Heart left ventricle (tissue), 16 donors: ENCODE measurements around the gene MTARC2. TPM values are rescaled to one million over a fixed set of nuclear protein-coding genes. Genes with fewer than 3 reads are reported as not detected.
"Not testable (repeated sequence)": the region's sequence is repeated elsewhere in the genome, so short reads cannot be mapped to it uniquely, and the experiment has no call there.

Experiments
- ATAC-seq, 4 donors: fragments of 200-7000 bp; cut with Tn5 transposase; one replicate each; pipeline ENCODE4 v1.9.1; 2020 to 2022; ENCODE audit warnings: moderate library complexity in 4 of 4, mild to moderate bottlenecking in 3 of 4, moderate number of reproducible peaks in 1 of 4
- DNase-seq, 5 donors: peaks; one replicate each; pipeline ENCODE4 v3.0.0-alpha.2; 2020
- H3K27ac ChIP-seq, 12 donors: fragments of 200-600 bp; sonication (generic) in 4 of 12; one replicate each; pipeline versions ENCODE4 v1.5.0 to v1.8.0; 2016 to 2022; ENCODE audit warnings: mild to moderate bottlenecking in 2 of 12
- H3K27me3 ChIP-seq, 9 donors: fragments of 200-600 bp; sonication (generic) in 2 of 9; one replicate each; pipeline versions ENCODE4 v1.5.1 to v1.8.0; 2016 to 2022; ENCODE audit warnings: mild to moderate bottlenecking in 3 of 9
- H3K36me3 ChIP-seq, 9 donors: fragments of 200-600 bp; sonication (generic) in 2 of 9; one replicate each; pipeline versions ENCODE4 v1.5.0 to v1.8.0; 2018 to 2022; ENCODE audit warnings: mild to moderate bottlenecking in 2 of 9
- H3K4me1 ChIP-seq, 12 donors: fragments of 200-600 bp; sonication (generic) in 4 of 12; one replicate each; pipeline versions ENCODE4 v1.5.0 to v1.8.0; 2016 to 2022; ENCODE audit warnings: mild to moderate bottlenecking in 3 of 12
- H3K4me3 ChIP-seq, 12 donors: fragments of 200-600 bp; sonication (generic) in 4 of 12; one replicate each; pipeline versions ENCODE4 v1.5.0 to v1.8.0; 2017 to 2022; ENCODE audit warnings: mild to moderate bottlenecking in 9 of 12, moderate library complexity in 4 of 12
- H3K9me3 ChIP-seq, 12 donors: fragments of 200-600 bp; sonication (generic) in 4 of 12; one replicate each; pipeline versions ENCODE4 v1.5.0 to v1.8.0; 2016 to 2022; ENCODE audit warnings: mild to moderate bottlenecking in 1 of 12
- CTCF ChIP-seq, 12 donors: fragments of 200-600 bp; sonication (generic) in 4 of 12; IDR thresholded peaks; one replicate each; pipeline versions ENCODE4 v1.5.0 to v1.8.0; 2018 to 2022; ENCODE audit warnings: antibody characterized with exemption in 12 of 12, mild to moderate bottlenecking in 5 of 12
- POLR2A ChIP-seq, 2 donors: fragments of 450-650 bp; IDR thresholded peaks; one replicate each; pipeline ENCODE4 v1.6.1; 2017; ENCODE audit warnings: antibody characterized with exemption in 2 of 2, mild to moderate bottlenecking in 2 of 2, moderate library complexity in 2 of 2
- WGBS, 4 donors: extraction: QIAGEN DNeasy Blood & Tissue Kit in 2 of 4; methylation state at CpG; one replicate each; pipeline versions ENCODE4 v1.1.5 to v1.1.7; 2013 to 2018; 5-methylcytosine and 5-hydroxymethylcytosine counted together
- intact Hi-C, 10 donors: fragments of 100-400 bp; cut with DNase I; formaldehyde crosslinking; loops; one replicate each; pipeline versions ENCODE4 v1.11.1 to v1.14.2; 2022
- polyA plus RNA-seq, 2 donors: library from polyadenylated mRNA; stranded (reverse); fragments of 200-250 nt; gene quantifications; one replicate each; pipeline ENCODE4 v1.2.3, GENCODE V29; 2013
- total RNA-seq, 9 donors: library from RNA; depleted of rRNA in 2 of 9; stranded (reverse); fragments of >200 nt in 2 of 9; fragmentation: NEBNext Ultra II Directional in 3 of 9; extraction: Animal tissue kit (Norgen Biotek cat#: 25700) in 3 of 9; gene quantifications; one replicate each; pipeline versions ENCODE4 v1.1.0 to v1.2.4, GENCODE V29; 2016 to 2023
- donor health status: ischemic (EF 13 %, LVEDD 7.1; RV severe dilation, severe dysfunction).
- donor health status: healthy with polysubstance abuse.
- donor health status: DM: no; HTN: yes; CAD: no.
- donor health status: DM: no; HTN: no; CAD: no.
- donor health status: ischemic (EF 25% LVEDD 6.9; RV normal size, moderate dysfunction).
- donor health status: ischemic (EF 25% LVEDD 5.7; RV mildly dilated, moderate dysfunction).
- donor health status: healthy.
- donor health status: DM: yes; HTN: yes; CAD: no.
- donor health status: ischemic (EF 35%, LVEDD 5.7; RV mildly dilated, moderate dysfunction).
- donor health status: nonischemic (EF 11% LVEDD 7.7; RV severe dilation, severe dysfunction).
- donor health status: DM: yes; HTN: yes; CAD: no.
- donor health status: PGD.
- donor health status: ischemic (EF 29% LVEDD 5.4; RV normal size, mild dysfunction).
- donor health status: nonischemic (EF 23%, LVEDD 6.1; RV moderate dilation, normal function).

MTARC2 gene
- total and polyA plus RNA-seq, 11 donors = 10.4 to 29.1 (median 20.3) TPM

- Histone ChIP-seq H3K9me3 (peaks cover 0 to 10% (median 0%) of the 10 kb centered on the region in 12 donors), H3K36me3 (no peaks in the 10 kb centered on the region), H3K4me3 (no peak overlapping the region), H3K27me3 (no peaks in the 10 kb centered on the region), H3K27ac (no peak overlapping the region), H3K4me1 (peaks cover 0 to 5% (median 0%) of the 10 kb centered on the region in 12 donors)
- ATAC-seq (no peak), DNase-seq (no peak)
- intact Hi-C loops = no loop called here
- TF ChIP-seq CTCF (IDR thresholded peaks at IDR 0.05) = no peak
- TF ChIP-seq POLR2A (IDR thresholded peaks at IDR 0.05) = no peak
- 89 to 92% (median 90%) methylated on average over 20 of the region's 20 CpGs for WGBS, 4 donors
These were observed 30.1 kb upstream of the MTARC2 start for GRCh38 chr1:220717800-220718640.

- H3K27me3 ChIP-seq, ATAC-seq, intact Hi-C loops, H3K27ac ChIP-seq, H3K9me3 ChIP-seq, H3K4me1 ChIP-seq, H3K36me3 ChIP-seq, DNase-seq, H3K4me3 ChIP-seq: not testable (repeated sequence)
- WGBS, 4 donors = 39 to 48% (median 44%) methylated on average over 7 of the region's 7 CpGs
These were observed 26.9 kb upstream of the MTARC2 start for GRCh38 chr1:220721266-220721665.

- no peak overlapping the region for H3K27ac ChIP-seq
- WGBS, 4 donors = 75 to 89% (median 81%) methylated on average over 3 of the region's 3 CpGs
- intact Hi-C loops = no loop called here
- no peak for ATAC-seq
- no peak overlapping the region for H3K4me3 ChIP-seq
- H3K4me1 ChIP-seq = peaks cover 0 to 2% (median 0%) of the 10 kb centered on the region in 12 donors
- H3K27me3 ChIP-seq = no peaks in the 10 kb centered on the region
- no peaks in the 10 kb centered on the region for H3K36me3 ChIP-seq
- H3K9me3 ChIP-seq = peaks cover 0 to 3% (median 0%) of the 10 kb centered on the region in 12 donors
- no peak for DNase-seq
- no peak for TF ChIP-seq POLR2A (IDR thresholded peaks at IDR 0.05)
- TF ChIP-seq CTCF (IDR thresholded peaks at IDR 0.05) = peak in 7 of 12 donors; percentile 9 to 28 (median 13)
These were observed 21.5 kb upstream of the MTARC2 start for GRCh38 chr1:220726634-220727033.

- intact Hi-C loops = no loop called here
- DNase-seq = no peak
- 88 to 100% (median 95%) methylated on average over 1 of the region's 1 CpG for WGBS, 4 donors
- H3K36me3 ChIP-seq = no peaks in the 10 kb centered on the region
- no peaks in the 10 kb centered on the region for H3K27me3 ChIP-seq
- H3K27ac ChIP-seq = no peak overlapping the region
- H3K4me3 ChIP-seq = no peak overlapping the region
- peaks cover 0 to 8% (median 0%) of the 10 kb centered on the region in 12 donors for H3K4me1 ChIP-seq
- TF ChIP-seq POLR2A (IDR thresholded peaks at IDR 0.05) = no peak
- TF ChIP-seq CTCF (IDR thresholded peaks at IDR 0.05) = no peak
- H3K9me3 ChIP-seq = peaks cover 0 to 3% (median 0%) of the 10 kb centered on the region in 12 donors
- no peak for ATAC-seq
These were observed 20.6 kb upstream of the MTARC2 start for GRCh38 chr1:220727519-220727918.
